Uterus (tissue), 4 donors: ENCODE results near the gene PDAP1. TPM values are rescaled to one million over a fixed set of nuclear protein-coding genes. Genes with fewer than 3 reads are reported as not detected.
A peak's percentile ranks its signal among the peaks of the same experiment; 100 is the strongest.

Source experiments
- DNase-seq, 2 donors: peaks; one replicate each; pipeline ENCODE4 v3.0.0-alpha.2; 2019 to 2020
- H3K27ac ChIP-seq, 2 donors: fragments of 200-600 bp; sonication (generic); 1 replicate in 1 of 2; 2 replicates in 1 of 2; pipeline ENCODE4 v1.5.1; 2016 to 2018
- H3K27me3 ChIP-seq, 2 donors: fragments of 200-600 bp; sonication (generic); one replicate each; pipeline ENCODE4 v1.5.1; 2018 to 2019; ENCODE audit warnings: control low read depth in 1 of 2
- H3K36me3 ChIP-seq, 2 donors: fragments of 200-600 bp; sonication (generic); one replicate each; pipeline ENCODE4 v1.5.1; 2019; ENCODE audit warnings: control low read depth in 1 of 2
- H3K4me1 ChIP-seq, 2 donors: fragments of 200-600 bp; sonication (generic); one replicate each; pipeline ENCODE4 v1.5.1; 2018 to 2019; ENCODE audit warnings: control low read depth in 1 of 2
- H3K4me3 ChIP-seq, 2 donors: fragments of 200-600 bp; sonication (generic); 1 replicate in 1 of 2; 2 replicates in 1 of 2; pipeline ENCODE4 v1.5.1; 2018 to 2019; ENCODE audit warnings: mild to moderate bottlenecking in 1 of 2
- H3K9me3 ChIP-seq, 2 donors: fragments of 200-600 bp; sonication (generic); one replicate each; pipeline ENCODE4 v1.5.1; 2019; ENCODE audit warnings: control low read depth in 1 of 2
- CTCF ChIP-seq, 4 experiments: fragments of 200-600 bp in 2 of 4; fragments of 450-650 bp in 2 of 4; sonication (generic) in 2 of 4; IDR thresholded peaks; one replicate each; pipeline ENCODE4 v1.5.1; 2016 to 2019; ENCODE audit warnings: antibody characterized with exemption in 4 of 4, mild to moderate bottlenecking in 2 of 4, moderate library complexity in 1 of 4
- POLR2A ChIP-seq, 2 donors: fragments of 450-650 bp; IDR thresholded peaks; one replicate each; pipeline ENCODE4 v1.6.1; 2016; ENCODE audit warnings: antibody characterized with exemption in 2 of 2, mild to moderate bottlenecking in 1 of 2, moderate library complexity in 1 of 2
- intact Hi-C: fragments of 100-400 bp; cut with DNase I; formaldehyde crosslinking; loops from one replicate; pipeline ENCODE4 v1.15.1; 2023; ENCODE audit warnings: low total_unique reads
- total RNA-seq, 4 donors: library from RNA; depleted of rRNA in 3 of 4; stranded (reverse); fragments of >200 nt in 3 of 4; gene quantifications; one replicate each; pipeline versions ENCODE4 v1.1.0 to v1.2.4, GENCODE V29; 2014 to 2023
- donor health status: DM: yes; HTN: yes; CAD: no.

Gene PDAP1
- total RNA-seq, 4 donors from 2014 or later, result 39.9 to 185 (median 72.1) TPM

GRCh38 chr7:99396418-99397296, 11.7 kb downstream of the PDAP1 start:
- DNase-seq, result no peak
- Histone ChIP-seq H3K36me3 (no peaks in the 10 kb centered on the region), H3K4me1 (peaks cover 0 to 10% of the 10 kb centered on the region in 2 donors), H3K4me3 (no peak overlapping the region), H3K27ac (no peak overlapping the region), H3K27me3 (no peaks in the 10 kb centered on the region), H3K9me3 (no peaks in the 10 kb centered on the region)
- TF ChIP-seq POLR2A (IDR thresholded peaks at IDR 0.05) (no peak), CTCF (IDR thresholded peaks at IDR 0.05) (no peak)
- intact Hi-C loops, result no loop called here

GRCh38 chr7:99395616-99396327, 12.6 kb downstream of the PDAP1 start:
- DNase-seq, result no peak
- Histone ChIP-seq H3K9me3 (no peaks in the 10 kb centered on the region), H3K4me1 (peaks cover 0 to 10% of the 10 kb centered on the region in 2 donors), H3K36me3 (no peaks in the 10 kb centered on the region), H3K4me3 (no peak overlapping the region), H3K27me3 (no peaks in the 10 kb centered on the region), H3K27ac (no peak overlapping the region)
- no peak for TF ChIP-seq CTCF (IDR thresholded peaks at IDR 0.05)
- TF ChIP-seq POLR2A (IDR thresholded peaks at IDR 0.05), result no peak
- intact Hi-C loops, result no loop called here

- H3K36me3 ChIP-seq, result no peaks in the 10 kb centered on the region
- intact Hi-C loops, result no loop called here
- H3K27me3 ChIP-seq, result no peaks in the 10 kb centered on the region
- H3K27ac ChIP-seq, result no peak overlapping the region
- no peak for DNase-seq
- H3K4me3 ChIP-seq, result no peak overlapping the region
- no peaks in the 10 kb centered on the region for H3K9me3 ChIP-seq
- TF ChIP-seq POLR2A (IDR thresholded peaks at IDR 0.05) (no peak), CTCF (IDR thresholded peaks at IDR 0.05) (no peak)
- peaks cover 0 to 10% of the 10 kb centered on the region in 2 donors for H3K4me1 ChIP-seq
Measured at GRCh38 chr7:99394188-99394502, 14.3 kb downstream of the PDAP1 start.

- Histone ChIP-seq H3K27me3 (no peaks in the 10 kb centered on the region), H3K36me3 (no peaks in the 10 kb centered on the region)
- peak; percentile 50 to 66 for DNase-seq
Measured at GRCh38 chr7:99393355-99394187, 14.8 kb downstream of the PDAP1 start.

More at GRCh38 chr7:99393355-99394187, 14.8 kb downstream of the PDAP1 start:
- H3K4me3 ChIP-seq, result peak overlapping the region; percentile 54 to 59
- intact Hi-C loops, result no loop called here
- H3K4me1 ChIP-seq, result peaks cover 0 to 10% of the 10 kb centered on the region in 2 donors
- no peak for TF ChIP-seq CTCF (IDR thresholded peaks at IDR 0.05)
- no peak for TF ChIP-seq POLR2A (IDR thresholded peaks at IDR 0.05)
- peak overlapping the region; percentile 61 to 70 for H3K27ac ChIP-seq
- no peaks in the 10 kb centered on the region for H3K9me3 ChIP-seq
